ENCODE measurements around the gene FAM78B.

FAM78B gene

DNA sequence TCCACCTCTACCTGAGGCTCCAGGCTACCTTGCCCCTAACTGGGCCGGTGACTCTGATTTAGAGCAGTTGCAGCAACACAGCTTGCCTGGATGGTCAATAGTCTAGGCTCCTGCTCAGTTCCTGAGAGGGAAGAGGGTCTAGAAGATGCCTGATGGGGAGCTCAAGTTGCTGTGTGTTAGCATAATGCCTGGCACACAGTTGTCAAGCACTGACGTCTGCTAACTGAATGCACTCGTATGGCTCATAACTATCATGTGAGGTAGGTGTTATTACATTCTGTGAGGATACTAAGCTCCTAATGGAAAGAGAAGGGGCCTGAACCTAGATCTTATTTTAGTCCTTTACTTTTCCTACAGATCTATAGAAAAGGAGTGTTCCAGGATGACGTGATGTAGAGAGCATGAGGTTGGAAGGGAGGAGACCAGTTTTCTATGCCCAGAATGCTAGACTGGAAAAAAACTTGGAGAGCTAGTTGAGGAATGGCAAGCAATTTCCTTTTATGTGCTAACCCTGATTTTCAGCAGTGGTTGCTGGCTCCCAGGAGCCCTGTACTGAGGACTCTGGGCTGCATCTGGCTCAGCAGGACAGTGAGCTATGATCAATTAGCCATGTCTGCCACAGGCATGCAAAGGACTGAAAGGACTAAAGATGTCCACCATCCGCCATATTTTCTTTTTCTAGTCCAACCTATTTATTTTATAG, 30.0 kb downstream of the FAM78B start:
- H3K4me3 ChIP-seq (ENCODE audit: low read depth, low read length): no peak overlapping the region
- no peak for DNase-seq (ENCODE audit: low read depth)
- TF ChIP-seq, protein P1, sequence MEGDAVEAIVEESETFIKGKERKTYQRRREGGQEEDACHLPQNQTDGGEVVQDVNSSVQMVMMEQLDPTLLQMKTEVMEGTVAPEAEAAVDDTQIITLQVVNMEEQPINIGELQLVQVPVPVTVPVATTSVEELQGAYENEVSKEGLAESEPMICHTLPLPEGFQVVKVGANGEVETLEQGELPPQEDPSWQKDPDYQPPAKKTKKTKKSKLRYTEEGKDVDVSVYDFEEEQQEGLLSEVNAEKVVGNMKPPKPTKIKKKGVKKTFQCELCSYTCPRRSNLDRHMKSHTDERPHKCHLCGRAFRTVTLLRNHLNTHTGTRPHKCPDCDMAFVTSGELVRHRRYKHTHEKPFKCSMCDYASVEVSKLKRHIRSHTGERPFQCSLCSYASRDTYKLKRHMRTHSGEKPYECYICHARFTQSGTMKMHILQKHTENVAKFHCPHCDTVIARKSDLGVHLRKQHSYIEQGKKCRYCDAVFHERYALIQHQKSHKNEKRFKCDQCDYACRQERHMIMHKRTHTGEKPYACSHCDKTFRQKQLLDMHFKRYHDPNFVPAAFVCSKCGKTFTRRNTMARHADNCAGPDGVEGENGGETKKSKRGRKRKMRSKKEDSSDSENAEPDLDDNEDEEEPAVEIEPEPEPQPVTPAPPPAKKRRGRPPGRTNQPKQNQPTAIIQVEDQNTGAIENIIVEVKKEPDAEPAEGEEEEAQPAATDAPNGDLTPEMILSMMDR (IDR thresholded peaks at IDR 0.05; ENCODE audit: low read depth, low read length, missing control alignments): no peak

DNA sequence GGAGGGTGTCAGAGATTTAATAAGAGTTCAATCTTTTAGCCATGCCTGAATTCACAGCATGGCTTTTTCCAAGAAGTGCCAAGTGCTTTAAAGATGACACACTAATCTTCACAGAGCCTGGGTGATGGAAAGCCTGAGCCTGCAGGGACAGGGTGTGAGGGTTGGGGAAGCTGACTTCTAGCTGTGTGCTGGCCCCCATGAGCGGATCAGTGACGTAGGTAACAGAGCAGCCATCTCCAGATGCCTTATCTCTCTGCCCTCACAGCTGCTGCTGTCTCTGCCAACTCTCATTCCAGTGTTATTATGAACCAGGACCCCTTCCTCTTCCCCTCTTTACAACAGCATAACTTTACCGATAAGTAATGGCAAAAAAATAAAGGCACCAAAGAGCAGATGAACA, 30.6 kb downstream of the FAM78B start:
- TF ChIP-seq, protein P1 (IDR thresholded peaks at IDR 0.05; ENCODE audit: low read depth, low read length, missing control alignments): no peak
- no peak overlapping the region for H3K4me3 ChIP-seq (ENCODE audit: low read depth, low read length)
- no peak for DNase-seq (ENCODE audit: low read depth)

DNA sequence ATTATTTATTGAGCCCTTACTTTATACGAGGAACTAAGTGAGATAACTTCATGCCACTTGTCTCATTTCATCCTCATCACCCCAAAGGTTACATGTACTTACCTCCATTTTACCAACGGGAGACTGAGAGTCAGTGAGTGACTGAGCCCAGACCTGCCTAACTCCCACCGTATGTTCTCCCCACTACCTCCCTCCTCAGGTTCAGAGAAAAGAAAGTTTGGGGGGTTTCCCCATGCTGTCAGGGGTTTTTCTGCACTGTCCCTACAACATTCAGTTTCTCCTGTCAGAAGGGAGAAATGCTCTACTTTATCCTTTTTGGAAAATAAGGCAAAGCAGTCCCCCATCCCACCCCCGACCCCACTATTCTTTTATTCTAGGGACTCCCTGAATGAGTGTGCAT, 32.9 kb downstream of the FAM78B start:
- TF ChIP-seq, protein P1 (IDR thresholded peaks at IDR 0.05; ENCODE audit: low read depth, low read length, missing control alignments): no peak
- no peak overlapping the region for H3K4me3 ChIP-seq (ENCODE audit: low read depth, low read length)
- no peak for DNase-seq (ENCODE audit: low read depth)

DNA sequence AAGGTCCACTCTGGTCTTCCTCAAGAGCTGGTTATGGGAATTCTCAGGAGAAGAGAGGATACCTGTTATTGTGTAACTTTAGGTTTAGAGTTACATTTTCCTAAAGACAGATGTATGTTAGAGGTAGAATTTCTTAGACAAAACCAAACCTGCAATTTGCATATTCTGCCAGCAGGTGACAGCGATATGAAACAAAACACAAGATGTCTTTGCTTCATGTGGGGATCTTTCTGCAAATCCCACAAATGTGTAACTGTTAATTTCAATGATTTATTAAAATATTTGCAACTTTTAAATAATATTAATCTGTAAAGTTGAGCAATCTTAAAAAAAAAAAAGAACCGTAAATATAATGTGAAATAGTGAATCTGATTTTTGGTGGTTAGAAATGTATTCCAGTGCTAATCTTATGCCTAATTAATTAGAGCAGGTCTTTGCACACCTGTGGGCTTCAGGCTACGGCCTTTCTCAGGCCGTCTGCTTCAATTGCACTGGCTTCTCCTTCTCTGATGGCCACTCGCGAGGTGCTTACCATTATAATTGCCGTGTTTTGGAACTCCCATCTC, 33.4 kb downstream of the FAM78B start:
- TF ChIP-seq, protein P1 (IDR thresholded peaks at IDR 0.05; ENCODE audit: low read depth, low read length, missing control alignments): peak; percentile 57
- H3K4me3 ChIP-seq (ENCODE audit: low read depth, low read length): no peak overlapping the region
- peak; percentile 15 for DNase-seq (ENCODE audit: low read depth)

DNA sequence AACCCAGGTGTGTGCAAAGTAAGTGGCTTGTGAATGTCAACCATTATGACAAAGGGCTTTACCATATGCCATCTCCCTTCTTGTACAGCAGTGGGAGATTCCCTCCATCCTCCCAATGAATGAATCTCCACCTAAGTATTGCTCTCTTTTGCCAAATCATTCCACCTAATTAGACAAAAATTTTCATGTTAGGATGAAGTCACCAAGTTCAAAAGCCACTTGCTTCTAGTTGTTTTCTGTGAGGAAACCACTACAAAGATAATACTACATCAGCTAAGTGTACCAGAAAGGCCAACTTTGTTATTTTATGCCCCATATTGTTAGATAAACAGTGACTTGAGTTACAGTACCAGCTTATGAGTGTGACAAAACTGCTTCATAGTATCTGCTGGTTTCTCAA, 34.3 kb downstream of the FAM78B start:
- no peak overlapping the region for H3K4me3 ChIP-seq (ENCODE audit: low read depth, low read length)
- TF ChIP-seq, protein P1 (IDR thresholded peaks at IDR 0.05; ENCODE audit: low read depth, low read length, missing control alignments): no peak
- no peak for DNase-seq (ENCODE audit: low read depth)

DNA sequence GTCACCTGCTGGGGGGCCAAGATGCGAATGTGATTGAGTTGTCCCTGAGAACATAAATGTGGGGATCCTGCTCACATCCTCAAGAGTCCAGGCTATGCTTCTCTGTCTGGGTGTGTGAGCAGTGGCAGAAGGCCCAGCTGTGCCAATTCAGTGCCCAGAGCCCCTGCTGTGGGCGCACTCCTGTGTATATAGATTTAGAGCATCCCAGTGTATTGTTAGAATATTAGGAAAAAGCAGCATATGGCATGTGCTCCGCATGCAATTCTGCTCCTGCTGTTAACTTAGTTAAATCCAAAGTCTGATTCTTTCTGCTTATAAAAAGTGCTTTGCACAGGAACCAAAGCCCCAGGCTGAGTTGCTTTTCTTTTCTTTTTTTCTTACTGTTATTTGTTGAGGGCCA, 37.8 kb downstream of the FAM78B start:
- no peak for DNase-seq (ENCODE audit: low read depth)
- H3K4me3 ChIP-seq (ENCODE audit: low read depth, low read length): no peak overlapping the region
- TF ChIP-seq, protein P1 (IDR thresholded peaks at IDR 0.05; ENCODE audit: low read depth, low read length, missing control alignments): no peak

DNA sequence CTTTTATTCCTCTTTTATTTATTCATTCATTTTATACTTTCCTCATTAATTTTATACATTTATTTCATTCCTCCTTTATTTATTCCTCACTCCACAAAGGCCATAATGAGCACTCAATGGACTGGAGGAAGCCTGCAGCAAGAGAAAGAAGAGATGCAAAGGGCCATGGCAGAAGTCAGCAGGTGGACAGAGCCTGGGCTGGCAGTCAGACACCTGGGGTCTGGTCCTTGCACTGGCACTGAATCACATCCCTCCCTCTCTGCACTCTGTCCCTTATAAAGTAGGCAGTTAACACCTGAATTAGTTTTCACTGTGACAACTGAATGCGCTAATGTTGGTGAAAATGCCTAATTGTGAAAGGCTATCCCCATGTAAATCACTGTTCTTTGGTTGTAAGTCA, 38.6 kb downstream of the FAM78B start:
- DNase-seq (ENCODE audit: low read depth): no peak
- H3K4me3 ChIP-seq (ENCODE audit: low read depth, low read length): no peak overlapping the region
- TF ChIP-seq, protein P1 (IDR thresholded peaks at IDR 0.05; ENCODE audit: low read depth, low read length, missing control alignments): no peak

All from GM12864 (cell line).